Measurements from ENCODE around the gene GRIFIN.

- TF ChIP-seq EP300 (IDR thresholded peaks at IDR 0.05): no peak
- TF ChIP-seq NR3C1 (IDR thresholded peaks at IDR 0.05): no peak
- TF ChIP-seq PBX3 (IDR thresholded peaks at IDR 0.05): no peak
Measured at GRCh38 chr7:2443491-2443890, 32.7 kb downstream of the GRIFIN start.

All from A549 (cell line).